OCI-LY7 (cell line): ENCODE results near the gene KCNIP1.

ENCODE experiments used
- EZH2phosphoT487 ChIP-seq: fragments of 200-600 bp; sonication (generic); IDR thresholded peaks from 2 replicates; pipeline ENCODE4 v1.6.1; 2018; ENCODE audit warnings: low read depth, borderline replicate concordance, mild to moderate bottlenecking, mixed run types, antibody characterized with exemption, low read length, moderate library complexity, mixed read lengths
- TF ChIP-seq, protein P1 (sequence below): fragments of 200-600 bp; sonication (generic); conservative IDR thresholded peaks from 2 replicates; pipeline ENCODE4 v1.5.1; 2014; ENCODE audit warnings: mild to moderate bottlenecking, antibody characterized with exemption, low read length, moderate library complexity, mixed read lengths

DNA sequence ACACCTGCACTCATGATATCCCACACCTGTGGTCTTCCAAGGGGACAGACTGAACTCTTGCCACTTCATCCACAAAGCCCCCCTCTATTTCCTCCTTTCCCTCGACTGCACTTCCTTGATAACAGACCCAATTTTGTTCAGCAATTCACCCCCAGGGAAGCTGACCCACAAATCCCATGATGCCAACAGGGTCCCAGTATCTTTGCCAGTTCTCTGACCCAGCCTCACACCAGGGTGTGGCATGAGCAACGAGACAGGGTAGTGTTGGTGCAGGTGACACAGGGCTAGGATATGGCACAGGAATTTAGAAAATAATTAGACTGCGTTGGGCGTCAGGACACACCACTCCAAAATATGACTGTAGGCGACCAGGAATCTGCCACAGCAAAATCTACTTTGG lies 30.2 kb upstream of the KCNIP1 start:
- TF ChIP-seq, protein P1, sequence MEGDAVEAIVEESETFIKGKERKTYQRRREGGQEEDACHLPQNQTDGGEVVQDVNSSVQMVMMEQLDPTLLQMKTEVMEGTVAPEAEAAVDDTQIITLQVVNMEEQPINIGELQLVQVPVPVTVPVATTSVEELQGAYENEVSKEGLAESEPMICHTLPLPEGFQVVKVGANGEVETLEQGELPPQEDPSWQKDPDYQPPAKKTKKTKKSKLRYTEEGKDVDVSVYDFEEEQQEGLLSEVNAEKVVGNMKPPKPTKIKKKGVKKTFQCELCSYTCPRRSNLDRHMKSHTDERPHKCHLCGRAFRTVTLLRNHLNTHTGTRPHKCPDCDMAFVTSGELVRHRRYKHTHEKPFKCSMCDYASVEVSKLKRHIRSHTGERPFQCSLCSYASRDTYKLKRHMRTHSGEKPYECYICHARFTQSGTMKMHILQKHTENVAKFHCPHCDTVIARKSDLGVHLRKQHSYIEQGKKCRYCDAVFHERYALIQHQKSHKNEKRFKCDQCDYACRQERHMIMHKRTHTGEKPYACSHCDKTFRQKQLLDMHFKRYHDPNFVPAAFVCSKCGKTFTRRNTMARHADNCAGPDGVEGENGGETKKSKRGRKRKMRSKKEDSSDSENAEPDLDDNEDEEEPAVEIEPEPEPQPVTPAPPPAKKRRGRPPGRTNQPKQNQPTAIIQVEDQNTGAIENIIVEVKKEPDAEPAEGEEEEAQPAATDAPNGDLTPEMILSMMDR, result no peak
- TF ChIP-seq EZH2phosphoT487, result no peak
